HepG2 (cell line): ENCODE data around the gene SLC9A5. TPM values are rescaled to one million over a fixed set of nuclear protein-coding genes. Genes with fewer than 3 reads are reported as not detected.

Source experiments
- ATAC-seq: fragments of 200-7000 bp; cut with Tn5 transposase; 3 replicates; pipeline ENCODE4 v1.9.1; 2020; ENCODE audit warnings: mild to moderate bottlenecking, moderate library complexity
- BruUV-seq: library from RNA; stranded (reverse); fragments of 400-500 nt; replicated peaks from 2 replicates; lab custom pipeline; 2021; lab: Mats Ljungman, UMichigan
- CTCF ChIA-PET: fragments of 300-600 bp; formaldehyde crosslinking; extraction: SDS; loops from one replicate; lab custom pipeline; 2021; ENCODE audit warnings: low total read pairs, inconsistent platforms, low intra/inter-chr PET ratio; lab: Yijun Ruan, JAX
- POLR2A ChIA-PET: fragments of 350-600 bp; sonication (Branson Sonifier 250); formaldehyde crosslinking; loops from one replicate; lab custom pipeline; 2020; ENCODE audit warnings: antibody characterized with exemption, inconsistent platforms; lab: Yijun Ruan, JAX
- DNase-seq: peaks from one replicate; pipeline ENCODE4 v3.0.0-alpha.2; 2015; ENCODE audit warnings: low spot score
- FAIRE-seq: peaks from 3 replicates; lab custom pipeline; 2011; peaks lifted over from hg19 to GRCh38; lab: Jason Lieb, UNC
- H2AFZ ChIP-seq: one replicate; pipeline ENCODE4 v1.6.1; 2011; ENCODE audit warnings: low read length, inconsistent platforms
- H3K27ac ChIP-seq: fragments of 300-600 bp; 3 replicates; pipeline ENCODE4 v1.8.0; 2011; ENCODE audit warnings: mixed run types, mild to moderate bottlenecking, mixed read lengths, low read length, inconsistent platforms; ENCODE audit not compliant: insufficient read depth; ENCODE audit errors: extremely low read length
- H3K27me3 ChIP-seq, 2 experiments: fragments of 200-600 bp in 1 of 2; 2 replicates in 1 of 2; 3 replicates in 1 of 2; pipeline versions ENCODE4 v1.6.0 to v1.8.0; 2011; ENCODE audit warnings: low read length in 2 of 2, mild to moderate bottlenecking in 2 of 2, moderate library complexity in 2 of 2, inconsistent platforms in 1 of 2; ENCODE audit not compliant: insufficient read depth in 2 of 2, control insufficient read depth in 1 of 2
- H3K36me3 ChIP-seq, 2 experiments: fragments of 200-600 bp in 1 of 2; replicated peaks in 1 of 2; 2 replicates in 1 of 2; 3 replicates in 1 of 2; pipeline versions ENCODE4 v1.5.1 to v1.8.0; 2011; ENCODE audit warnings: low read length in 2 of 2, inconsistent platforms in 1 of 2; ENCODE audit not compliant: insufficient read depth in 2 of 2, control insufficient read depth in 1 of 2
- H3K4me1 ChIP-seq: 2 replicates; pipeline ENCODE4 v1.5.1; 2012; ENCODE audit warnings: low read length, inconsistent platforms; ENCODE audit not compliant: insufficient read depth
- H3K4me2 ChIP-seq: 2 replicates; pipeline ENCODE4 v1.6.0; 2011; ENCODE audit warnings: low read depth, low read length, inconsistent platforms
- H3K4me3 ChIP-seq, 3 experiments: fragments of 200-600 bp in 1 of 3; sonication (generic), shearing (Covaris generic) in 1 of 3; replicated peaks in 1 of 3; 2 replicates each; pipeline ENCODE4 v1.5.1; 2011 to 2016; ENCODE audit warnings: low read length in 3 of 3, inconsistent platforms in 2 of 3, low read depth in 2 of 3, mild to moderate bottlenecking in 2 of 3, control low read depth in 1 of 3, mixed read lengths in 1 of 3; ENCODE audit not compliant: insufficient read depth in 1 of 3
- H3K79me2 ChIP-seq: one replicate; pipeline ENCODE4 v1.6.1; 2011; ENCODE audit warnings: low read length, inconsistent platforms; ENCODE audit not compliant: insufficient read depth
- H3K9ac ChIP-seq: 2 replicates; pipeline ENCODE4 v1.6.0; 2011; ENCODE audit warnings: mild to moderate bottlenecking, low read depth, low read length, inconsistent platforms; ENCODE audit not compliant: insufficient read depth
- H3K9me3 ChIP-seq: 2 replicates; pipeline ENCODE4 v1.5.1; 2012; ENCODE audit warnings: mild to moderate bottlenecking, low read length
- H4K20me1 ChIP-seq: 2 replicates; pipeline ENCODE4 v1.6.0; 2011; ENCODE audit warnings: inconsistent platforms, mild to moderate bottlenecking, low read length, moderate library complexity; ENCODE audit not compliant: insufficient read depth
- CEBPG ChIP-seq: IDR thresholded peaks from 2 replicates; pipeline ENCODE4 v1.6.1; 2016
- HNF4A ChIP-seq: sonication (generic); formaldehyde crosslinking; IDR thresholded peaks from 2 replicates; pipeline ENCODE4 v1.4.0; 2020; ENCODE audit warnings: missing genetic modification reagents
- HOXA5 ChIP-seq: sonication (generic); formaldehyde crosslinking; IDR thresholded peaks from 2 replicates; pipeline ENCODE4 v1.4.0; 2020; ENCODE audit warnings: missing genetic modification reagents
- IKZF4 ChIP-seq: sonication (generic); formaldehyde crosslinking; IDR thresholded peaks from 2 replicates; pipeline ENCODE4 v1.5.1; 2020; ENCODE audit warnings: borderline replicate concordance, mild to moderate bottlenecking, low read depth, missing genetic modification reagents; ENCODE audit errors: not compliant biosample characterization
- POGK ChIP-seq: sonication (generic); formaldehyde crosslinking; conservative IDR thresholded peaks from 2 replicates; pipeline ENCODE4 v1.8.0; 2022; ENCODE audit warnings: mild to moderate bottlenecking, moderate library complexity, missing genetic modification reagents
- RAD21 ChIP-seq: fragments of 450-650 bp; formaldehyde crosslinking; IDR thresholded peaks from 2 replicates; pipeline ENCODE4 v1.5.0; 2020; ENCODE audit warnings: mild to moderate bottlenecking
- REXO4 ChIP-seq: sonication (generic); formaldehyde crosslinking; IDR thresholded peaks from 2 replicates; pipeline ENCODE4 v1.8.0; 2022; ENCODE audit warnings: missing genetic modification reagents, mild to moderate bottlenecking, borderline replicate concordance
- SAP130 ChIP-seq: IDR thresholded peaks from 2 replicates; pipeline ENCODE4 v1.6.1; 2016; ENCODE audit warnings: low read depth
- SMC3 ChIP-seq: IDR thresholded peaks from 2 replicates; pipeline ENCODE4 v1.6.1; 2011; ENCODE audit warnings: low read length, improper control_type of control experiment
- STAG1 ChIP-seq: sonication (generic); formaldehyde crosslinking; IDR thresholded peaks from 2 replicates; pipeline ENCODE4 v1.4.0; 2020; ENCODE audit warnings: missing genetic modification reagents
- TBL1XR1 ChIP-seq: fragments of 150-350 bp; IDR thresholded peaks from 2 replicates; pipeline ENCODE4 v1.6.1; 2014; ENCODE audit warnings: borderline replicate concordance, low read length; ENCODE audit not compliant: partially characterized antibody
- TFAP4 ChIP-seq: sonication (generic); IDR thresholded peaks from 2 replicates; pipeline ENCODE4 v1.6.1; 2016; ENCODE audit warnings: low read depth, borderline replicate concordance
- XRCC5 ChIP-seq: fragments of 200-400 bp; formaldehyde crosslinking; optimal IDR thresholded peaks from 2 replicates; pipeline ENCODE3; 2017; ENCODE audit warnings: mild to moderate bottlenecking, low read length
- ZBTB37 ChIP-seq: sonication (generic); formaldehyde crosslinking; IDR thresholded peaks from 2 replicates; pipeline ENCODE4 v1.4.0; 2020; ENCODE audit warnings: mild to moderate bottlenecking, missing genetic modification reagents
- WGBS: methylation state at CpG from one replicate; pipeline ENCODE4 v1.1.6; 2017; ENCODE audit warnings: low lambda C conversion rate; 5-methylcytosine and 5-hydroxymethylcytosine counted together
- in situ Hi-C: cut with HindIII; loops from 2 replicates; pipeline ENCODE4 v1.10.0; 2017; ENCODE audit warnings: low pct_unique_long_range_greater_than_20kb; ENCODE audit not compliant: extremely low pct_ligation_motif_present
- intact Hi-C: fragments of 100-400 bp; cut with micrococcal nuclease; formaldehyde crosslinking; loops from one replicate; pipeline ENCODE4 v1.10.0; 2022; ENCODE audit not compliant: unreplicated experiment
- polyA plus RNA-seq, 8 experiments: library from polyadenylated mRNA; depleted of rRNA in 3 of 8; stranded (reverse) in 7 of 8; unstranded in 1 of 8; fragments of >200 nt; fragmentation: Illumina TruSeq in 4 of 8; extraction: Trizol in 4 of 8; gene quantifications; 2 replicates each; pipeline versions ENCODE4 v1.2.1 to v1.2.3, GENCODE V29; 2011 to 2016; ENCODE audit warnings: low read depth in 4 of 8, missing spikeins in 1 of 8, mixed read lengths in 1 of 8; ENCODE audit not compliant: insufficient read depth in 1 of 8
- total RNA-seq, 5 experiments: library from RNA; depleted of rRNA; stranded (reverse); fragments of >200 nt; fragmentation: Illumina TruSeq; extraction: Trizol; gene quantifications; 2 replicates each; pipeline ENCODE4 v1.2.3, GENCODE V29; 2016; ENCODE audit warnings: low read depth in 1 of 5
- TF ChIP-seq, protein P1 (sequence below), 2 experiments: sonication (generic) in 1 of 2; formaldehyde crosslinking in 1 of 2; IDR thresholded peaks; 2 replicates each; pipeline versions ENCODE4 v1.4.0 to v1.6.1; 2018 to 2020; ENCODE audit warnings: missing genetic modification reagents in 2 of 2, borderline replicate concordance in 1 of 2, low read depth in 1 of 2, mild to moderate bottlenecking in 1 of 2, missing biosample characterization in 1 of 2
- TF ChIP-seq, protein P2 (sequence below): sonication (generic); formaldehyde crosslinking; IDR thresholded peaks from 2 replicates; pipeline ENCODE4 v1.5.0; 2020; ENCODE audit warnings: mild to moderate bottlenecking, missing genetic modification reagents, moderate library complexity

SLC9A5 gene
- total and polyA plus RNA-seq, 2 of the 13 experiments (the other 11 are each of a cell fraction or from before 2014, with no cell fraction given) = 0.58 to 1.4 TPM

DNA sequence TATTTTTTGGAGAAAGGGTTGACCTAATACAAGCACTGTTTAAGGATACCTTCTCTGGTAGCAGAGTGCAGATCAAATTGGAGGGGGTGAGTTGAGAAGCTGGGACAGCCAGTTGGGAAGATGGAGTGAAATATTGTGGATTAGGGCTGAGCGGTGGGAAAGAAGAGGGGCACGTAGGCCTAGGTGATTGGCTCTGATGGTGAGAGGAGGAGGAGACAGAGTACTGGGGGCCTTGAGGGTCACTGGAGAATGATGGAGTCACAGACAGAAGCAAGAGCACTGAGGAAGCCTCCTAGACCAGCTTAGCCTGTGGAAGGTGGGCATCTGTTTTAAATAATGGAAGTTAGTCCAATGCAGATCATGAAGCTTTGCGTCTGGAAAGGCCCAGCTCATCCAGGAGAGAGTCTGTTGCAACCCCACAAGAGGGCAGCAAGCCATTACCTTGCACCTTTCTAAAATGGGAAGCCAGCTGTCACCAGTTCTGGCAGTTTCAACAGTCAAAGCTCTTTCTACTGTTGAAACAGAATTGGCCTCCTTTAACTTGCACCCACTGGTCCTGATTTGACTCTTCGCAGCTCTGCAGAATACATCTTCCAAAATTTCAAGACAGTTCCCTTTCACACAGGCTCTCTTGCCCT, 11.8 kb downstream of the SLC9A5 start:
- POLR2A ChIA-PET = interaction anchor here (0.6 to 1.3 kb wide), 5 partner anchors 11 to 168 kb away, joined by 3 to 5 read pairs (median 3); partner anchors contain the start of gene FHOD1
- CTCF ChIA-PET = interaction anchor here (1.3 to 1.5 kb wide), 2 partner anchors 24 to 79 kb away, joined by 3 to 4 read pairs; no protein-coding TSS in a partner anchor
- H3K27me3 ChIP-seq = peaks cover 5 to 30% of the 10 kb centered on the region in 2 experiments; a peak in 4 of 5 replicates
- no TSS peak for BruUV-seq
- peak; percentile 56 for DNase-seq
- peaks cover 8% of the 10 kb centered on the region for H3K4me1 ChIP-seq
- no peak overlapping the region for H3K27ac ChIP-seq
- no peak overlapping the region for H3K9ac ChIP-seq
- no peak overlapping the region for H3K4me3 ChIP-seq
- intact Hi-C loops (no loop called here), in situ Hi-C loops (no loop called here)
- FAIRE-seq = peak; percentile 96
- H3K36me3 ChIP-seq = no peaks in the 10 kb centered on the region
- peak; percentile 71 for ATAC-seq
- no peaks in the 10 kb centered on the region for H4K20me1 ChIP-seq
- no peaks in the 10 kb centered on the region for H3K79me2 ChIP-seq
- WGBS = 53% methylated on average over 4 of the region's 4 CpGs
- no peaks in the 10 kb centered on the region for H3K9me3 ChIP-seq
- H3K4me2 ChIP-seq = no peak overlapping the region
- no peak overlapping the region for H2AFZ ChIP-seq
- TF ChIP-seq IKZF4 (no peak), RAD21 (CRISPR knock-in tag) (peak; percentile 68), TBL1XR1 (no peak), SAP130 (0 out of 2 replicates have a peak, but pooled peaks have one; percentile 17), TFAP4 (peak; percentile 49; the same call in 1 of the 2 replicates), POGK (0 out of 2 replicates have a peak, but pooled peaks have one; percentile 26), XRCC5 (peak; percentile 54), CEBPG (CRISPR knock-in tag) (peak; percentile 34; the same call in 1 of the 2 replicates), SMC3 (peak; percentile 83), HNF4A (CRISPR knock-in tag) (no peak), REXO4 (CRISPR knock-in tag) (no peak), HOXA5 (CRISPR knock-in tag) (no peak), ZBTB37 (CRISPR knock-in tag) (no peak), STAG1 (CRISPR knock-in tag) (peak; percentile 86)
- TF ChIP-seq, protein P1, sequence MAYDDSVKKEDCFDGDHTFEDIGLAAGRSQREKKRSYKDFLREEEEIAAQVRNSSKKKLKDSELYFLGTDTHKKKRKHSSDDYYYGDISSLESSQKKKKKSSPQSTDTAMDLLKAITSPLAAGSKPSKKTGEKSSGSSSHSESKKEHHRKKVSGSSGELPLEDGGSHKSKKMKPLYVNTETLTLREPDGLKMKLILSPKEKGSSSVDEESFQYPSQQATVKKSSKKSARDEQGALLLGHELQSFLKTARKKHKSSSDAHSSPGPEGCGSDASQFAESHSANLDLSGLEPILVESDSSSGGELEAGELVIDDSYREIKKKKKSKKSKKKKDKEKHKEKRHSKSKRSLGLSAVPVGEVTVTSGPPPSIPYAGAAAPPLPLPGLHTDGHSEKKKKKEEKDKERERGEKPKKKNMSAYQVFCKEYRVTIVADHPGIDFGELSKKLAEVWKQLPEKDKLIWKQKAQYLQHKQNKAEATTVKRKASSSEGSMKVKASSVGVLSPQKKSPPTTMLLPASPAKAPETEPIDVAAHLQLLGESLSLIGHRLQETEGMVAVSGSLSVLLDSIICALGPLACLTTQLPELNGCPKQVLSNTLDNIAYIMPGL (CRISPR knock-in tag; IDR thresholded peaks at IDR 0.05; ENCODE audit: borderline replicate concordance in 1 of 2, low read depth in 1 of 2) = 0 out of 4 replicates have a peak, but pooled peaks of 1 of the 2 experiments have one; percentile 29
- TF ChIP-seq, protein P2, sequence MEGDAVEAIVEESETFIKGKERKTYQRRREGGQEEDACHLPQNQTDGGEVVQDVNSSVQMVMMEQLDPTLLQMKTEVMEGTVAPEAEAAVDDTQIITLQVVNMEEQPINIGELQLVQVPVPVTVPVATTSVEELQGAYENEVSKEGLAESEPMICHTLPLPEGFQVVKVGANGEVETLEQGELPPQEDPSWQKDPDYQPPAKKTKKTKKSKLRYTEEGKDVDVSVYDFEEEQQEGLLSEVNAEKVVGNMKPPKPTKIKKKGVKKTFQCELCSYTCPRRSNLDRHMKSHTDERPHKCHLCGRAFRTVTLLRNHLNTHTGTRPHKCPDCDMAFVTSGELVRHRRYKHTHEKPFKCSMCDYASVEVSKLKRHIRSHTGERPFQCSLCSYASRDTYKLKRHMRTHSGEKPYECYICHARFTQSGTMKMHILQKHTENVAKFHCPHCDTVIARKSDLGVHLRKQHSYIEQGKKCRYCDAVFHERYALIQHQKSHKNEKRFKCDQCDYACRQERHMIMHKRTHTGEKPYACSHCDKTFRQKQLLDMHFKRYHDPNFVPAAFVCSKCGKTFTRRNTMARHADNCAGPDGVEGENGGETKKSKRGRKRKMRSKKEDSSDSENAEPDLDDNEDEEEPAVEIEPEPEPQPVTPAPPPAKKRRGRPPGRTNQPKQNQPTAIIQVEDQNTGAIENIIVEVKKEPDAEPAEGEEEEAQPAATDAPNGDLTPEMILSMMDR (CRISPR knock-in tag) = peak; percentile 80
